ENCODE results near the gene GPRIN3.

GRCh38 chr4:89217604-89218003, 90.0 kb downstream of the GPRIN3 start:
- no peak for TF ChIP-seq EZH2 (IDR thresholded peaks at IDR 0.05; ENCODE audit: insufficient read depth, poor library complexity, severe bottlenecking)
- no peak for TF ChIP-seq EZH2phosphoT487 (IDR thresholded peaks at IDR 0.05; ENCODE audit: insufficient read depth, low read depth)

Measured in GM23248 (cell line).